Transverse colon (tissue), 3 donors: ENCODE results near the gene SLC38A10.

ENCODE experiments used
- CTCF ChIP-seq, 5 experiments: fragments of 200-600 bp in 3 of 5; fragments of 450-650 bp in 2 of 5; sonication (generic) in 3 of 5; IDR thresholded peaks; 1 replicate in 2 of 5; 2 replicates in 3 of 5; pipeline ENCODE4 v1.5.1; 2016 to 2017; ENCODE audit warnings: antibody characterized with exemption in 5 of 5, inconsistent platforms in 3 of 5, mild to moderate bottlenecking in 2 of 5, moderate library complexity in 1 of 5
- EP300 ChIP-seq: sonication (generic); formaldehyde crosslinking; IDR thresholded peaks from one replicate; pipeline ENCODE4 v1.6.1; 2017; ENCODE audit warnings: antibody characterized with exemption, low read depth

- no peak for TF ChIP-seq CTCF (IDR thresholded peaks at IDR 0.05)
- TF ChIP-seq EP300, result no peak
Observed at GRCh38 chr17:81339534-81340296, 44.6 kb upstream of the SLC38A10 start.
